GM21717 (cell line): ENCODE results near the gene NAA20.

Experiments used
- ATAC-seq: cut with Tn5 transposase; IDR thresholded peaks from one replicate; pipeline ENCODE4 v1.9.1; 2021; ENCODE audit warnings: mild to moderate bottlenecking, moderate library complexity; ENCODE audit not compliant: unreplicated experiment

The NAA20 gene

GRCh38 chr20:20070871-20071726 lies 53.9 kb downstream of the NAA20 start:
- ATAC-seq: no peak

- ATAC-seq: no peak
Measured at GRCh38 chr20:20073801-20074371, 56.7 kb downstream of the NAA20 start.

- ATAC-seq: no peak
Measured at GRCh38 chr20:20075032-20075431, 57.9 kb downstream of the NAA20 start.

GRCh38 chr20:20076297-20077065 lies 59.3 kb downstream of the NAA20 start:
- no peak for ATAC-seq

GRCh38 chr20:20078041-20078440 lies 60.9 kb downstream of the NAA20 start:
- ATAC-seq: no peak

GRCh38 chr20:20079102-20079784 lies 62.1 kb downstream of the NAA20 start:
- no peak for ATAC-seq
